GM12801 (cell line): ENCODE measurements around the gene TSEN2.

Experiments
- TF ChIP-seq, protein P1 (sequence below): IDR thresholded peaks from one replicate; pipeline ENCODE4 v1.5.1; 2011; ENCODE audit warnings: control low read depth; ENCODE audit not compliant: insufficient read length; ENCODE audit errors: extremely low read depth

Gene TSEN2

DNA sequence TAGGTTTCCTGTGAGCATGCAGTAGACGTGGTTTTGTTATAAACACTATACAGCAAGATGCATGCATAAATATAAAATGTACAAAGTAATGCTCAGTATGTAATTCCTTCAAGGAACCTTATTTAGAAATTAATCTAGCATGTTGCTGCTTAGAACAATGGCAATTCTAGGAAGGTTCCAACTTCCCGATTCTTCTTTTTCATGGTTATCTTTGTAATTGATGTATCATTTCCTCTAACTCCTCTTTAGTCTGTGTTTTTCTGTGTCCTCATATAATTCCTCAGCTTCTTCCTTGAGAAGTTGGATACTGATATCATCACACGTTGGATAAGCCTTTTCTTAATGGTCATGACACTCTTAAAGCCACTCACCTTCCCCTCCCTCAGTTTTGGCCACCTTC is 3.5 kb downstream of the TSEN2 start:
- TF ChIP-seq, protein P1, sequence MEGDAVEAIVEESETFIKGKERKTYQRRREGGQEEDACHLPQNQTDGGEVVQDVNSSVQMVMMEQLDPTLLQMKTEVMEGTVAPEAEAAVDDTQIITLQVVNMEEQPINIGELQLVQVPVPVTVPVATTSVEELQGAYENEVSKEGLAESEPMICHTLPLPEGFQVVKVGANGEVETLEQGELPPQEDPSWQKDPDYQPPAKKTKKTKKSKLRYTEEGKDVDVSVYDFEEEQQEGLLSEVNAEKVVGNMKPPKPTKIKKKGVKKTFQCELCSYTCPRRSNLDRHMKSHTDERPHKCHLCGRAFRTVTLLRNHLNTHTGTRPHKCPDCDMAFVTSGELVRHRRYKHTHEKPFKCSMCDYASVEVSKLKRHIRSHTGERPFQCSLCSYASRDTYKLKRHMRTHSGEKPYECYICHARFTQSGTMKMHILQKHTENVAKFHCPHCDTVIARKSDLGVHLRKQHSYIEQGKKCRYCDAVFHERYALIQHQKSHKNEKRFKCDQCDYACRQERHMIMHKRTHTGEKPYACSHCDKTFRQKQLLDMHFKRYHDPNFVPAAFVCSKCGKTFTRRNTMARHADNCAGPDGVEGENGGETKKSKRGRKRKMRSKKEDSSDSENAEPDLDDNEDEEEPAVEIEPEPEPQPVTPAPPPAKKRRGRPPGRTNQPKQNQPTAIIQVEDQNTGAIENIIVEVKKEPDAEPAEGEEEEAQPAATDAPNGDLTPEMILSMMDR = no peak

DNA sequence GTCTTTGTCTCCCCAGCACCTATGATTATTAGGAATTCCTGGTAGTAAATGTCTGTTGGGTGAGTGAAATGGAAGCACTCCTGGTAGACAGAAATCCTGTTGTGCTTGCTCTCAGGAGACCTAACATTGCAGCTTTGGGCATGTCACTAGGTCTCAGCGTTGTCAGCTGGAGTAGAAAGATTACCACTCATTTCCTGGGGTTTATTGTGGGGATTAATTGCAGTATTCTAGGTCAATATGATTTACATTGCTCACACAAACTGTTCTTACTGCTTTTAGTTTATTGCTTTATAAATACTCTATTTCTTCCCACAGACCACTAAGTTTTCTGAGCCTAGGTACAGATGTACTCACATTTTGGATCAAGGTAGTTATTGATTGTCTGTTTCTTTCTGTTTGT is 5.1 kb downstream of the TSEN2 start:
- TF ChIP-seq, protein P1 = no peak

DNA sequence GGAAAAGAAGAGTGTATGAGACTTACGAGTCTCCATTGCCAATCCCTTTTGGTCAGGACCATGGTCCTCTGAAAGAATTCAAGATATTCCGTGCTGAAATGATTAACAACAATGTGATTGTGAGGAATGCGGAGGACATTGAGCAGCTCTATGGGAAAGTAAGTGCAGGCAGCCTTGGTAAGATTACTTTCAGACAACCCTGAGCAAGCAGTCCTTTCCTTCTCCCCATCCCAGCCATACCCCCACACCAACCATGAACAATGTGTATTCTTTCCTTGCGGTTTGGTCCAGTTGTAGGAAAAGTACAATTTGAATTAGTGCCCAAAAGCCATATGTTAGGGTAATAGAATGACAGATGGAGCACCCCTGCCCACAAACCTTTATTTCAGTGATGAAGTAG is 5.6 kb downstream of the TSEN2 start:
- TF ChIP-seq, protein P1 = no peak

- TF ChIP-seq, protein P1 = no peak
Measured at GRCh38 chr3:12490547-12490946, 6.3 kb downstream of the TSEN2 start.

- TF ChIP-seq, protein P1 = no peak
Measured at GRCh38 chr3:12495749-12496452, 11.6 kb downstream of the TSEN2 start.

GRCh38 chr3:12496453-12496761 is 12.1 kb downstream of the TSEN2 start:
- TF ChIP-seq, protein P1 = no peak

DNA sequence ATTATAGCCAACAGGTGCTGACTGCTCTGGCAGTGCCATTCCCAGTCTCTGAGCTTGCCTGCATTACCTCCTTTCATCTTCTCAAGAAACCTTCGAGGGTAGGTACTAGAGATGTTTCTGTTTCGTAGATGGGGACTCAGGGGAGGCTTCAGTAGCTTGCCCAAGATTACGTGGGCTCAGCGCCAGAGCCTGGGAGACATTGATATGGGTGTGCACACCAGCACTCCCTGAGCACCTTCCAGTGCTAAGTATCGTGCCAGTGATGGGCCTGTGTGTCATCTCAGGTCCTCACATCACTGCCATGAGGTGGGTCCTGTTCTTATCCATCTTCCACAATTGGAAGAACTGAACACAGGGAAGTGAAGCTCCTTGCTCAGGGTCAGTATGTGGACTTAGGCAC is 15.2 kb downstream of the TSEN2 start:
- TF ChIP-seq, protein P1 = no peak
